Stomach (tissue), 9 donors: ENCODE measurements around the gene FAM89B. TPM values are rescaled to one million over a fixed set of nuclear protein-coding genes. Genes with fewer than 3 reads are reported as not detected.
A peak's percentile ranks its signal among the peaks of the same experiment; 100 is the strongest.

ENCODE experiments used
- DNase-seq, 2 donors: peaks; one replicate each; pipeline versions ENCODE4 v3.0.0 to v3.0.0-alpha.2; 2013 to 2019
- H3K27ac ChIP-seq, 5 donors: fragments of 200-600 bp in 4 of 5; sonication (generic) in 4 of 5; one replicate each; pipeline ENCODE4 v1.5.1; 2013 to 2019; ENCODE audit warnings: mild to moderate bottlenecking in 1 of 5, moderate library complexity in 1 of 5
- H3K27me3 ChIP-seq, 3 donors: fragments of 200-600 bp; sonication (generic); one replicate each; pipeline ENCODE4 v1.5.1; 2017 to 2019; ENCODE audit warnings: mixed run types in 1 of 3
- H3K36me3 ChIP-seq, 4 donors: fragments of 200-600 bp; sonication (generic); 1 replicate in 3 of 4; 2 replicates in 1 of 4; pipeline ENCODE4 v1.5.1; 2016 to 2019
- H3K4me1 ChIP-seq, 4 donors: fragments of 200-600 bp; sonication (generic); one replicate each; pipeline ENCODE4 v1.5.1; 2016 to 2019
- H3K4me3 ChIP-seq, 4 donors: fragments of 200-600 bp; sonication (generic) in 3 of 4; one replicate each; pipeline ENCODE4 v1.5.1; 2016 to 2019; ENCODE audit warnings: mild to moderate bottlenecking in 1 of 4
- H3K9me3 ChIP-seq, 4 donors: fragments of 200-600 bp; sonication (generic); one replicate each; pipeline ENCODE4 v1.5.1; 2016 to 2019
- CTCF ChIP-seq, 7 experiments: fragments of 450-650 bp in 4 of 7; fragments of 200-600 bp in 3 of 7; sonication (generic) in 3 of 7; IDR thresholded peaks; one replicate each; pipeline ENCODE4 v1.5.1; 2016 to 2019; ENCODE audit warnings: antibody characterized with exemption in 7 of 7, control low read depth in 2 of 7, mild to moderate bottlenecking in 1 of 7
- EP300 ChIP-seq: sonication (generic); formaldehyde crosslinking; IDR thresholded peaks from one replicate; pipeline ENCODE4 v1.6.1; 2017; ENCODE audit warnings: antibody characterized with exemption
- POLR2A ChIP-seq, 4 donors: fragments of 450-650 bp; IDR thresholded peaks; one replicate each; pipeline ENCODE4 v1.6.1; 2016; ENCODE audit warnings: antibody characterized with exemption in 4 of 4, control low read depth in 2 of 4, mild to moderate bottlenecking in 1 of 4, moderate library complexity in 1 of 4
- POLR2AphosphoS5 ChIP-seq, 3 donors: sonication (generic); formaldehyde crosslinking; IDR thresholded peaks; one replicate each; pipeline ENCODE4 v1.6.1; 2016; ENCODE audit warnings: antibody characterized with exemption in 3 of 3
- WGBS, 5 donors: extraction: QIAGEN DNeasy Blood & Tissue Kit in 3 of 5; methylation state at CpG; one replicate each; pipeline versions ENCODE4 v1.1.5 to v1.1.7; 2013 to 2018; 5-methylcytosine and 5-hydroxymethylcytosine counted together
- intact Hi-C: fragments of 100-400 bp; cut with DNase I; formaldehyde crosslinking; loops from one replicate; pipeline ENCODE4 v1.15.1; 2023; ENCODE audit warnings: low total_unique reads
- polyA plus RNA-seq, 3 donors: library from polyadenylated mRNA; stranded (reverse); fragments of 200-250 nt; gene quantifications; one replicate each; pipeline ENCODE4 v1.2.3, GENCODE V29; 2013
- total RNA-seq, 5 donors: library from RNA; depleted of rRNA; stranded (reverse); fragments of >200 nt; gene quantifications; one replicate each; pipeline versions ENCODE4 v1.1.0 to v1.2.3, GENCODE V29; 2014 to 2016
- donor health status: healthy with polysubstance abuse.
- donor health status: Bipolar disorder and iron deficiency.
- donor health status: healthy.

Gene FAM89B
- total and polyA plus RNA-seq, 8 donors, result 3.9 to 68.2 (median 56.8) TPM

DNA sequence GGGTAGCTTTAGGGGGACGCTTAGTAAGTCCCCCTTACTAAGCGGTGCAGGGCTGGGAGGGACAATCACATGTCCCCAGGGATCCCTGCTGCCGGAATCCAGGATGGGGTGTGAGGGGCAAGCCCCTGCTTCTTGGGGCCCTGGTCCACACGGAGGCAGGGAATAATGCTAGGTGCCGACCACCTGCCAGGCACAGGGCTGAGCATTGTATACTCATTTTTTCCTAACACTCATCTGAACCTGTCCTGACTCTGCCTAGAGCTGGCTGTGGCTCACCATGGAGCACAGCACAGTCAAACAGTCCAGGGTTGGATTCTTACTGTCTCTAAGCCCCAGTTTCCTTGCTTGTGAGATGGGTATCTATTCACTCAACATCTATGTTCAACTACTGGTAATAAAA, 12.8 kb upstream of the FAM89B start:
- peaks cover 0 to 8% (median 0%) of the 10 kb centered on the region in 3 donors for H3K27me3 ChIP-seq
- H3K36me3 ChIP-seq, result no peaks in the 10 kb centered on the region
- DNase-seq, result no peak
- no peak overlapping the region for H3K4me3 ChIP-seq
- peaks cover 48 to 62% (median 58%) of the 10 kb centered on the region in 4 donors for H3K4me1 ChIP-seq
- 67 to 83% (median 77%) methylated on average over 3 to 5 of the region's 5 CpGs for WGBS, 5 donors
- intact Hi-C loops, result no loop called here
- H3K27ac ChIP-seq, result peak overlapping the region; percentile 88 to 96 (median 94)
- TF ChIP-seq POLR2AphosphoS5 (IDR thresholded peaks at IDR 0.05) (no peak), POLR2A (IDR thresholded peaks at IDR 0.05) (no peak), CTCF (IDR thresholded peaks at IDR 0.05) (no peak), EP300 (no peak)
- H3K9me3 ChIP-seq, result no peaks in the 10 kb centered on the region

DNA sequence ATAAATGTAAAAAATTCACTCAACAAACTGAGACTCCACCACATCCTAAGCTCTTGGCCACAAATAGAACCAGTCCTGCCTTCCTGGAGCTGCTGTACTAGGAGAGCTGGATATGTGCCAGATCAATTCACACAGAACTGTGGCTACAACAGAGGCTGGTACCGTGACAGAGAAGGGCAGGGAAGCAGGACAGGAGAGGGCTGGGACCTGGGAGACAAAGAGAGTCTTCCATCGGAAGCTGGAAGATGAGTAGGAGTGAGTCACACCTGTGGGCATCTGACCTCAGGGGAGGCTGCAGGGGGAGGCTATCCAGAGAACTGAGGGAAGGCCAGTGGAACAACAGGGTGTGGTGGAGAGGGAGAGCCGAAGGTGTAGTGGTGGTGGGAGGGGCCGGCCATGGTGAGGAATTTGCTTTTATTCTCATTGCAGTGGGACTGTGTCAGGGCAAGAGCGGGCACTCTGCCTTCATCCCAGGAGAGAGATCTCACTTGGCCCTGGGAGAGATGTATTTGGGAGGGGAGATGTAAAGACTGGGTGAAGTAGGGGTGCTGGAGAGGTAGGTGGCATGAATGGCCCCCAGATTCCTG, 12.3 kb upstream of the FAM89B start:
- Histone ChIP-seq H3K36me3 (no peaks in the 10 kb centered on the region), H3K27ac (peak overlapping the region; percentile 53 to 96 (median 94)), H3K9me3 (no peaks in the 10 kb centered on the region), H3K4me1 (peaks cover 45 to 61% (median 53%) of the 10 kb centered on the region in 4 donors), H3K27me3 (peaks cover 0 to 8% (median 0%) of the 10 kb centered on the region in 3 donors), H3K4me3 (no peak overlapping the region)
- WGBS, 5 donors, result 22 to 41% (median 27%) methylated on average over 5 of the region's 5 CpGs
- intact Hi-C loops, result no loop called here
- peak in 1 of 2 donors; percentile 71 for DNase-seq
- no peak for TF ChIP-seq CTCF (IDR thresholded peaks at IDR 0.05)
- no peak for TF ChIP-seq POLR2A (IDR thresholded peaks at IDR 0.05)
- TF ChIP-seq EP300, result no peak
- TF ChIP-seq POLR2AphosphoS5 (IDR thresholded peaks at IDR 0.05), result no peak

DNA sequence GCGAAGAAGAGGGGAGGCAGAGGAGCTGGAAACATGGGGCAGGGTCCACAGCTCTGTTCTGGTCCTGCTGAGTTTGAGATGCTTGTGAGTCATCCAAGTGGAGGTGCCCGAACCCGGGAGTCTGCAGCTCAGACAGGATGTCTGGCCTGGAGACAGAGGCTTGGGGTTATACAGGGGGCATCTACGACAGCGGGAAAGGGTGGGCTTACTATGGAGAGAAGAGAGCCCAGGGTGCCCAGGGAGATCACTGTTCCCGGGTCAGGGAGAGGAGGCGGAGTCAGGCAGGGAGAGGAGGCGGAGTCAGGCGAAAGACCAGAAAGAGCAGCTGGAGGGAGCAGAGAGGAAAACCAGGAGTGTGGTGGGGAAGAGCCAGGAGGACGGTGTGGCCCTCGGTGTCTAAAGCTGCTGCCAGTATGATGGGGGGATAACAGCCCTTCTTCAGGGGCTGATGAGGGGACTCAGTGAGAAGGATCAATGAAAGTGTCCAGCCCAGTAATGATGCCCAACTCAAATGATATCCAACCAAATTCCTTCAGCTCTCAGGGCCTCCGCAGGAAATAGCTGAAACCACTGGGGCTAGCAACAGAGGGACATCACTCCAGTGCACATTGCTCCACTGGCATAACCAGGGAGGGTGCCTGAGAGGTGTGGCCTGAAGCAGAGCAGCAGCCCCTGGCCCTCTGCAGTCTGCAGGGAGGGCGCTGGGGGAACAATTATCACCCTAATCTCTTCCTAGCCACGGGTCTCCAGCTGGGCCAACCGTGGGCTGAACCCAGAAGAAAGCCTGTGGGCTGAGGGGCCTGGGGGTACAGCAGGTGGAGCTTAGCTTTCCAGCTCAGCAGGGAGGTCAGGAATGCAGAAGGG, 11.6 kb upstream of the FAM89B start:
- intact Hi-C loops, result no loop called here
- H3K27ac ChIP-seq, result peak overlapping the region; percentile 53 to 96 (median 94)
- H3K27me3 ChIP-seq, result peaks cover 0 to 8% (median 0%) of the 10 kb centered on the region in 3 donors
- 19 to 33% (median 22%) methylated on average over 15 of the region's 15 CpGs for WGBS, 5 donors
- peaks cover 39 to 61% (median 46%) of the 10 kb centered on the region in 4 donors for H3K4me1 ChIP-seq
- TF ChIP-seq CTCF (IDR thresholded peaks at IDR 0.05) (no peak), POLR2A (IDR thresholded peaks at IDR 0.05) (no peak), POLR2AphosphoS5 (IDR thresholded peaks at IDR 0.05) (no peak), EP300 (no peak)
- peak; percentile 62 to 77 for DNase-seq
- no peaks in the 10 kb centered on the region for H3K9me3 ChIP-seq
- no peaks in the 10 kb centered on the region for H3K36me3 ChIP-seq
- no peak overlapping the region for H3K4me3 ChIP-seq

DNA sequence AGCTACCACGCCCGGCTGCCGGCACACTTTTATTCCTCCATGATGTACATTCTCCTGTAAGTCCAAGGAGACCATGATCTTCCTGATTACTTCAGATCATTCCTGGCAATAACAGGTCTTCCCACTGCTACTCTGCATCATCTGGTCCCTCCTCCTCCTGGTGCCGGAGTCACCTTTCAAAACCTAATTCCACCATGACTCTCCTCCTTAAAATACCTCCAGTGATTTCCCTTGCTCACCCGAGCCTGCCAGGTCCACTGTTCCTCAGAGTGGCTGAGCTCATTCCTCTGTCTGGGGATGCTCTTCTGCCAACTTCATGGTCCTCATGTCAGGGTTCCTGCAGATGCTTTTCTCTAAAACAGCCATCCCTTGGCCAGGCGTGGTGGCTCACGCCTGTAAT, 10.3 kb upstream of the FAM89B start:
- H3K36me3 ChIP-seq, result peaks cover 0 to 7% (median 0%) of the 10 kb centered on the region in 4 donors
- H3K27me3 ChIP-seq, result peaks cover 0 to 8% (median 0%) of the 10 kb centered on the region in 3 donors
- H3K4me1 ChIP-seq, result peaks cover 27 to 61% (median 40%) of the 10 kb centered on the region in 4 donors
- H3K4me3 ChIP-seq, result no peak overlapping the region
- H3K9me3 ChIP-seq, result no peaks in the 10 kb centered on the region
- TF ChIP-seq POLR2A (IDR thresholded peaks at IDR 0.05) (no peak), EP300 (no peak), POLR2AphosphoS5 (IDR thresholded peaks at IDR 0.05) (no peak), CTCF (IDR thresholded peaks at IDR 0.05) (no peak)
- 89 to 94% (median 91%) methylated on average over 7 of the region's 7 CpGs for WGBS, 5 donors
- intact Hi-C loops, result no loop called here
- DNase-seq, result no peak
- no peak overlapping the region for H3K27ac ChIP-seq
